Breast epithelium (tissue), 3 donors: Measurements from ENCODE around the gene SH3D19.
"Not testable (repeated sequence)": the region's sequence is repeated elsewhere in the genome, so short reads cannot be mapped to it uniquely, and the experiment has no call there.

Source experiments
- CTCF ChIP-seq, 3 donors: fragments of 450-650 bp; IDR thresholded peaks; one replicate each; pipeline ENCODE4 v1.5.1; 2016 to 2017; ENCODE audit warnings: antibody characterized with exemption in 3 of 3, mild to moderate bottlenecking in 3 of 3, moderate library complexity in 3 of 3
- POLR2A ChIP-seq: fragments of 450-650 bp; IDR thresholded peaks from one replicate; pipeline ENCODE4 v1.6.1; 2016; ENCODE audit warnings: antibody characterized with exemption, mild to moderate bottlenecking, moderate library complexity
- POLR2AphosphoS5 ChIP-seq, 3 donors: sonication (generic); formaldehyde crosslinking; IDR thresholded peaks; one replicate each; pipeline ENCODE4 v1.6.1; 2017; ENCODE audit warnings: antibody characterized with exemption in 3 of 3

- not testable (repeated sequence) for TF ChIP-seq CTCF (IDR thresholded peaks at IDR 0.05); POLR2A; POLR2AphosphoS5 (IDR thresholded peaks at IDR 0.05)
These were observed 69.7 kb downstream of the SH3D19 start for GRCh38 chr4:151255680-151256079.
